HUES48 (cell line): Measurements from ENCODE around the gene RABL2A.
"Not testable (repeated sequence)": the region's sequence is repeated elsewhere in the genome, so short reads cannot be mapped to it uniquely, and the experiment has no call there.

Experiments used
- H3K27ac ChIP-seq: one replicate; pipeline ENCODE4 v1.7.0; 2013; ENCODE audit warnings: low read depth, low read length, inconsistent platforms
- H3K27me3 ChIP-seq: 2 replicates; pipeline ENCODE4 v1.6.1; 2013; ENCODE audit warnings: mild to moderate bottlenecking, low read length; ENCODE audit not compliant: control insufficient read depth, insufficient read depth
- H3K36me3 ChIP-seq: 2 replicates; pipeline ENCODE4 v1.6.1; 2013; ENCODE audit warnings: low read length; ENCODE audit not compliant: control insufficient read depth, insufficient read depth
- H3K4me1 ChIP-seq: 2 replicates; pipeline ENCODE4 v1.6.1; 2013; ENCODE audit warnings: mild to moderate bottlenecking, low read length; ENCODE audit not compliant: control insufficient read depth, insufficient read depth
- H3K4me3 ChIP-seq: 2 replicates; pipeline ENCODE4 v1.5.1; 2013; ENCODE audit warnings: mild to moderate bottlenecking, low read depth, low read length
- H3K9ac ChIP-seq: 2 replicates; pipeline ENCODE4 v1.6.1; 2013; ENCODE audit warnings: mild to moderate bottlenecking, low read depth, low read length, moderate library complexity
- H3K9me3 ChIP-seq: 2 replicates; pipeline ENCODE4 v1.6.1; 2013; ENCODE audit warnings: low read length; ENCODE audit not compliant: control insufficient read depth, insufficient read depth

Gene RABL2A

GRCh38 chr2:113626616-113627330 is at the start of gene RABL2A:
Gene RABL2A, plus strand, starts transcription at chr2:113627266. Its CDS starts 1,341 bp downstream, at chr2:113628607.
- not testable (repeated sequence) for H3K36me3 ChIP-seq, H3K27ac ChIP-seq, H3K27me3 ChIP-seq, H3K9me3 ChIP-seq, H3K4me1 ChIP-seq, H3K9ac ChIP-seq
- peak within 1 kb of the TSS; percentile 60 for H3K4me3 ChIP-seq

DNA sequence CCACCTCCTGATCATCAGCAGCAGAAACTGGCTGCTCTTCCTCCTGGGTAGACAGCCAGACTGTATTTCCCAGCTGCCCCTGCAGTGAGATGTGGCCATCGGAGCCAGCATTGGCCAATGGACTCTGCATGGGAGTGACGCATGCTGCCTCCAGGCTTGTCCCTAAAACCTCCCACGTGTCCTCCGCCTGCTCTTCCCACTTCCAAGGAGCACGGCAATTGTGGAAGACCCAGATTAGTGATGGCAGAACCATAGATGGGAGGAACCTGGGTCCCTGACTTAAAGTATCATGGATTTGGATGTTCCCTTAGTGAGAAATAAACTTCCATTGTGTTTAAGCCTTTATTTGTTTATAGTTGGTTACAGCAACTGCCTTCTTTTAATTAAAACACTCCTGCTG is 48.6 kb upstream of the RABL2A start:
- H3K4me1 ChIP-seq, H3K36me3 ChIP-seq, H3K4me3 ChIP-seq, H3K27me3 ChIP-seq, H3K9ac ChIP-seq, H3K27ac ChIP-seq, H3K9me3 ChIP-seq: not testable (repeated sequence)

- not testable (repeated sequence) for H3K27me3 ChIP-seq, H3K36me3 ChIP-seq, H3K4me1 ChIP-seq, H3K4me3 ChIP-seq, H3K9ac ChIP-seq, H3K9me3 ChIP-seq, H3K27ac ChIP-seq
Observed at GRCh38 chr2:113582473-113582872, 44.6 kb upstream of the RABL2A start.

- H3K27ac ChIP-seq, H3K9me3 ChIP-seq, H3K27me3 ChIP-seq, H3K4me1 ChIP-seq, H3K36me3 ChIP-seq: not testable (repeated sequence)
- Histone ChIP-seq H3K4me3 (peak overlapping the region; percentile 79), H3K9ac (peak overlapping the region; percentile 87; the same call in 1 of the 2 replicates)
Observed at GRCh38 chr2:113583521-113584225, 43.4 kb upstream of the RABL2A start.

GRCh38 chr2:113584311-113585092 is 42.6 kb upstream of the RABL2A start:
- not testable (repeated sequence) for H3K9me3 ChIP-seq, H3K36me3 ChIP-seq, H3K4me1 ChIP-seq, H3K27me3 ChIP-seq, H3K27ac ChIP-seq
- Histone ChIP-seq H3K4me3 (peak overlapping the region; percentile 79), H3K9ac (peak overlapping the region; percentile 48; the same call in 1 of the 2 replicates)

GRCh38 chr2:113587201-113587600 is 39.9 kb upstream of the RABL2A start:
- H3K27me3 ChIP-seq, H3K9ac ChIP-seq, H3K27ac ChIP-seq, H3K36me3 ChIP-seq, H3K4me1 ChIP-seq, H3K9me3 ChIP-seq, H3K4me3 ChIP-seq: not testable (repeated sequence)

- not testable (repeated sequence) for H3K27me3 ChIP-seq, H3K4me3 ChIP-seq, H3K9ac ChIP-seq, H3K9me3 ChIP-seq, H3K27ac ChIP-seq, H3K4me1 ChIP-seq, H3K36me3 ChIP-seq
Observed at GRCh38 chr2:113589591-113589990, 37.5 kb upstream of the RABL2A start.

GRCh38 chr2:113591926-113592325 is 35.1 kb upstream of the RABL2A start:
- H3K9me3 ChIP-seq, H3K4me1 ChIP-seq, H3K36me3 ChIP-seq, H3K27me3 ChIP-seq, H3K9ac ChIP-seq, H3K27ac ChIP-seq, H3K4me3 ChIP-seq: not testable (repeated sequence)

DNA sequence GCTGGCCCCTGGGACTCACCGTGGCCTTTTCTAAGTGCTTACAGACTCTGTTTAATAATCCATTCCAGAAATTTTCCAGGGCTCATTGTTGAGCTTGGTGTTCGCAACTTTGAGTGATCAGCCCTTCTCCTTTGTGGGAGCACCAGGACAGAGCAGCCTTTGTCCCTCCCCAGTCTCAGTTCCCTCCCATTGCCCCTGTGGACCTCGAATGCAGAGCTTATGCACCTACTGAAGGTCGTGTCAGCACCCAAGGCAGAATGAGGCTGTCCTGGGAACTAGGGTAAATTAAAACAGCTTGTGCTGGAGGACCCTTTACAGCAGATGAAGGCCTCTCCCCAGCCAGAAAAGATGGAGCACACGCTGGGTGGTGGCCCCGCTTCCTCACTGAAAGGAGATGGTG is 33.8 kb upstream of the RABL2A start:
- H3K4me3 ChIP-seq, H3K36me3 ChIP-seq, H3K9ac ChIP-seq, H3K9me3 ChIP-seq, H3K27ac ChIP-seq, H3K4me1 ChIP-seq, H3K27me3 ChIP-seq: not testable (repeated sequence)

- H3K4me3 ChIP-seq, H3K36me3 ChIP-seq, H3K9ac ChIP-seq, H3K27ac ChIP-seq, H3K9me3 ChIP-seq, H3K4me1 ChIP-seq, H3K27me3 ChIP-seq: not testable (repeated sequence)
Observed at GRCh38 chr2:113595725-113596124, 31.3 kb upstream of the RABL2A start.

DNA sequence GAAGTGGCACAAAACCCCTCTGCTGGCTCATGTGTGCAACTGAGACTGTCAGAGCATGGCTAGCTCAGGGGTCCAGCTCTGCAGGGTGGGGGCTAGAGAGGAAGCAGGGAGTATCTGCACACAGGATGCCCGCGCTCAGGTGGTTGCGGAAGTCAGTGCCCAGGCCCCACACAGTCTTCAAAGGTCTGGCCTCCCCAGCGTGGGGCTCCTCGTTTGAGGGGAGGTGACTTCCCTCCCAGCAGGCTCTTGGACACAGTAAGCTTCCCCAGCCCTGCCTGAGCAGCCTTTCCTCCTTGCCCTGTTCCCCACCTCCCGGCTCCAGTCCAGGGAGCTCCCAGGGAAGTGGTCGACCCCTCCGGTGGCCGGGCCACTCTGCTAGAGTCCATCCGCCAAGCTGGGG is 29.9 kb upstream of the RABL2A start:
- not testable (repeated sequence) for H3K4me1 ChIP-seq, H3K27ac ChIP-seq, H3K36me3 ChIP-seq, H3K4me3 ChIP-seq, H3K9ac ChIP-seq, H3K27me3 ChIP-seq, H3K9me3 ChIP-seq
